Right ventricle myocardium inferior (tissue), 1 donor: ENCODE data around the gene PTGR1. TPM values are rescaled to one million over a fixed set of nuclear protein-coding genes. Genes with fewer than 3 reads are reported as not detected.
"Not testable (repeated sequence)": the region's sequence is repeated elsewhere in the genome, so short reads cannot be mapped to it uniquely, and the experiment has no call there.

ENCODE experiments used
- ATAC-seq: fragments of 200-7000 bp; cut with Tn5 transposase; one replicate; pipeline ENCODE4 v1.9.1; 2020; ENCODE audit warnings: mild to moderate bottlenecking, moderate library complexity
- DNase-seq: peaks from one replicate; pipeline ENCODE4 v3.0.0; 2021; ENCODE audit errors: missing footprints
- intact Hi-C: fragments of 100-400 bp; cut with DNase I; formaldehyde crosslinking; loops from one replicate; pipeline ENCODE4 v1.11.0; 2022
- total RNA-seq: library from RNA; stranded (reverse); fragmentation: NEBNext Ultra II Directional; extraction: Animal tissue kit (Norgen Biotek cat#: 25700); gene quantifications from one replicate; pipeline ENCODE4 v1.2.1, GENCODE V29; 2021
- donor health status: DM: no; HTN: yes; CAD: no; lungs with severe emphysema.

Gene PTGR1
- total RNA-seq, 1 donor from 2014 or later = 44.9 TPM

- intact Hi-C loops = no loop called here
- ATAC-seq (no peak), DNase-seq (peak; percentile 67)
These were observed 33.2 kb downstream of the PTGR1 start for GRCh38 chr9:111566234-111566633.

- DNase-seq (no peak), ATAC-seq (no peak)
- intact Hi-C loops = no loop called here
These were observed 38.2 kb downstream of the PTGR1 start for GRCh38 chr9:111561165-111561719.

- ATAC-seq = no peak
- intact Hi-C loops = no loop called here
- no peak for DNase-seq
These were observed 40.3 kb downstream of the PTGR1 start for GRCh38 chr9:111559000-111559610.

- intact Hi-C loops, ATAC-seq, DNase-seq: not testable (repeated sequence)
These were observed 44.0 kb downstream of the PTGR1 start for GRCh38 chr9:111555425-111555824.

GRCh38 chr9:111548623-111549022, 50.8 kb downstream of the PTGR1 start:
- no peak for DNase-seq
- ATAC-seq = no peak
- intact Hi-C loops = no loop called here

- DNase-seq = no peak
- intact Hi-C loops = no loop called here
- ATAC-seq = no peak
These were observed 56.8 kb downstream of the PTGR1 start for GRCh38 chr9:111542497-111543254.

- intact Hi-C loops = no loop called here
- DNase-seq (no peak), ATAC-seq (no peak)
These were observed 66.2 kb downstream of the PTGR1 start for GRCh38 chr9:111533099-111533790.

GRCh38 chr9:111531716-111532115, 67.7 kb downstream of the PTGR1 start:
- intact Hi-C loops = no loop called here

GRCh38 chr9:111529787-111530186, 69.7 kb downstream of the PTGR1 start:
- DNase-seq = no peak
- intact Hi-C loops = no loop called here
- no peak for ATAC-seq

More at GRCh38 chr9:111531716-111532115, 67.7 kb downstream of the PTGR1 start:
- no peak for ATAC-seq
- DNase-seq = no peak

- DNase-seq = no peak
- no peak for ATAC-seq
- intact Hi-C loops = no loop called here
These were observed 72.1 kb downstream of the PTGR1 start for GRCh38 chr9:111527347-111527746.

GRCh38 chr9:111525056-111525977, 74.1 kb downstream of the PTGR1 start, which contains the start of gene ZNF483:
TSS of gene ZNF483 (plus strand) at chr9:111525179. CDS start at chr9:111527396, 2,217 bp downstream.
- DNase-seq (peak; percentile 84), ATAC-seq (peak; percentile 91)
- intact Hi-C loops = loop anchor here (2.0 kb wide), 1 partner anchor 39 kb away; no protein-coding TSS in a partner anchor

- intact Hi-C loops = loop anchor here (2.0 kb wide), 1 partner anchor 38 kb away; no protein-coding TSS in a partner anchor
- ATAC-seq (no peak), DNase-seq (no peak)
These were observed 74.8 kb downstream of the PTGR1 start for GRCh38 chr9:111524731-111525055.

GRCh38 chr9:111516061-111516465, 83.4 kb downstream of the PTGR1 start:
- ATAC-seq = no peak
- intact Hi-C loops = no loop called here
- no peak for DNase-seq

- DNase-seq = no peak
- no peak for ATAC-seq
- intact Hi-C loops = no loop called here
These were observed 84.5 kb downstream of the PTGR1 start for GRCh38 chr9:111514967-111515366.

Other genes starting within 250 kb of the PTGR1 start
- 108 TPM for gene ECPAS, start 115.3 kb downstream of the PTGR1 start, total RNA-seq
- gene ZNF483, start 74.5 kb downstream of the PTGR1 start, total RNA-seq = 4.2 TPM
- 5.4 TPM for gene DNAJC25, start 31.7 kb upstream of the PTGR1 start, total RNA-seq
- gene GNG10, start 62.0 kb upstream of the PTGR1 start, total RNA-seq = 28.8 TPM
- not detected for gene SHOC1, start 195.3 kb upstream of the PTGR1 start, total RNA-seq